ENCODE measurements around the gene CAMSAP1.

CAMSAP1 gene

GRCh38 chr9:135798263-135798585 lies 109.1 kb downstream of the CAMSAP1 start:
- DNase-seq (ENCODE audit: low spot score), result no peak
- POLR2A ChIA-PET (ENCODE audit: low non-redundant PET), result no interaction called here
- no peak overlapping the region for H3K27ac ChIP-seq
- CTCF ChIA-PET, result interaction anchor here (0.6 to 1.6 kb wide), 9 partner anchors 10 to 346 kb away, joined by 3 to 9 read pairs (median 3); no protein-coding TSS in a partner anchor
- TF ChIP-seq, protein P1, sequence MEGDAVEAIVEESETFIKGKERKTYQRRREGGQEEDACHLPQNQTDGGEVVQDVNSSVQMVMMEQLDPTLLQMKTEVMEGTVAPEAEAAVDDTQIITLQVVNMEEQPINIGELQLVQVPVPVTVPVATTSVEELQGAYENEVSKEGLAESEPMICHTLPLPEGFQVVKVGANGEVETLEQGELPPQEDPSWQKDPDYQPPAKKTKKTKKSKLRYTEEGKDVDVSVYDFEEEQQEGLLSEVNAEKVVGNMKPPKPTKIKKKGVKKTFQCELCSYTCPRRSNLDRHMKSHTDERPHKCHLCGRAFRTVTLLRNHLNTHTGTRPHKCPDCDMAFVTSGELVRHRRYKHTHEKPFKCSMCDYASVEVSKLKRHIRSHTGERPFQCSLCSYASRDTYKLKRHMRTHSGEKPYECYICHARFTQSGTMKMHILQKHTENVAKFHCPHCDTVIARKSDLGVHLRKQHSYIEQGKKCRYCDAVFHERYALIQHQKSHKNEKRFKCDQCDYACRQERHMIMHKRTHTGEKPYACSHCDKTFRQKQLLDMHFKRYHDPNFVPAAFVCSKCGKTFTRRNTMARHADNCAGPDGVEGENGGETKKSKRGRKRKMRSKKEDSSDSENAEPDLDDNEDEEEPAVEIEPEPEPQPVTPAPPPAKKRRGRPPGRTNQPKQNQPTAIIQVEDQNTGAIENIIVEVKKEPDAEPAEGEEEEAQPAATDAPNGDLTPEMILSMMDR (conservative IDR thresholded peaks at IDR 0.05; ENCODE audit: low read depth), result no peak

DNA sequence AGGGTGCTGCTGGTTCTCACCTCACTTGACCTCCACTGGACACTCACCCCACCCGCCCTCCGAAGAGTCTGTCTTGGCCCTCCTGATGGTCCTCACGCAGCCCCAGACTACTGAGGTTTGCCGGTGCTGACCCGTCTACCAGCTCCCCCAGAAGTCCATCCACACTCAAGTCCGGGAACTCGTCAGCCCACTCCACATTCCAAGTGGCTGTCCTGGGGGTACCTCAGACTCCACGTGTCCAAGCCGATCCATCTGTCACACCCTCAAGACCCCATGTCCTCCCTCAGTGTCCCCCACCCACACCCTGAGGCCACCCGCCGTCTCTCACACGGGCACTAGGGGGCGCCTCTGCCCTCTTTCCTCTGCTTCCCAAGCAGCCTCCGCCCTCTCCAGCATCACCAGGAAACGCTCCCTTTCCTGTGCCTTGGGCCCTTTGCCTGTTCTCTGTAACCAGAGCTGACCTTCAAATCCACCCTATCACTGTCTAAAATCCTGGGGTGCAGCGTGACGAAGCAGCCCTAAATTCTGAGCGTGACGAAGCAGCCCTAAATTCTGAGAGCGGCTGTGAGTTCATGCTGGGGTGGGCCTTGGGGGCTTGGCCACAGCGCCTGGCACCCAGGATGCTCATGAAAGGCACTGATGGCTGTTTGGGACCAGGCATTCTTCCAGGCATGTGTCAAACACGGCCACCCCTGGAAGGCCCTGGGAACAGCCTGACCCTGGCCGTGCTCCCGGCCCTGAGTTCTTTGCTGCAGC lies 109.7 kb downstream of the CAMSAP1 start:
- H3K27ac ChIP-seq, result no peak overlapping the region
- TF ChIP-seq, protein P1 (conservative IDR thresholded peaks at IDR 0.05; ENCODE audit: low read depth), result peak; percentile 80
- peak; percentile 71 for DNase-seq (ENCODE audit: low spot score)
- ChIA-PET CTCF (interaction anchor here (0.6 to 1.6 kb wide), 17 partner anchors 10 to 346 kb away, joined by 3 to 9 read pairs (median 3); no protein-coding TSS in a partner anchor), POLR2A (ENCODE audit: low non-redundant PET) (no interaction called here)

GRCh38 chr9:135796784-135797485 lies 110.4 kb downstream of the CAMSAP1 start:
- ChIA-PET POLR2A (ENCODE audit: low non-redundant PET) (no interaction called here), CTCF (interaction anchor here (0.6 to 1.6 kb wide), 16 partner anchors 9 to 1017 kb away, joined by 3 to 9 read pairs (median 4); no protein-coding TSS in a partner anchor)
- H3K27ac ChIP-seq, result no peak overlapping the region
- TF ChIP-seq, protein P1 (conservative IDR thresholded peaks at IDR 0.05; ENCODE audit: low read depth), result no peak
- DNase-seq (ENCODE audit: low spot score), result no peak

DNA sequence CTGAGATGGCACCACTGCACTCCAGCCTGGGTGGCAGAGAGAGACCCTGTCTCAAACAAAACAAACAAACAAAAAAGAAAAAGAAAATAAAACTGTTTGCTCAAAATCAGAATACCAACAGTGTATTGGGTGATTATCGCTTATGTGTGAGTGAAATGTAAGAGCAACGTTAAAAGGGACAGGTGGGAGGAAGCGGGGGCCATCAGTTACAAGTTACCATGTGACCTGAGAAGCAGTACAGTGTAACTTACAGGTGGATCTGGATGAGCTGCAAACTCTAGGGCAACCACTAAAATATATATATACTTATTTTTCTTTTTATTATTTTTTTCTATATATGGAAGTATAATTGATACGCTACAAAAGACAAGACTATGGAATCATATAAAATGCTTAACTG lies 112.0 kb downstream of the CAMSAP1 start:
- TF ChIP-seq, protein P1 (conservative IDR thresholded peaks at IDR 0.05; ENCODE audit: low read depth), result no peak
- DNase-seq (ENCODE audit: low spot score), result no peak
- POLR2A ChIA-PET (ENCODE audit: low non-redundant PET), result interaction anchor here (0.6 kb wide), 1 partner anchor 195 kb away, joined by 3 read pairs; no protein-coding TSS in a partner anchor

GRCh38 chr9:135794361-135794885 lies 112.9 kb downstream of the CAMSAP1 start:
- no peak for DNase-seq (ENCODE audit: low spot score)

More for the DNA sequence above, 112.0 kb downstream of the CAMSAP1 start:
- no peak overlapping the region for H3K27ac ChIP-seq
- CTCF ChIA-PET, result interaction anchor here (0.6 kb wide), 1 partner anchor 35 kb away, joined by 3 read pairs; no protein-coding TSS in a partner anchor

DNA sequence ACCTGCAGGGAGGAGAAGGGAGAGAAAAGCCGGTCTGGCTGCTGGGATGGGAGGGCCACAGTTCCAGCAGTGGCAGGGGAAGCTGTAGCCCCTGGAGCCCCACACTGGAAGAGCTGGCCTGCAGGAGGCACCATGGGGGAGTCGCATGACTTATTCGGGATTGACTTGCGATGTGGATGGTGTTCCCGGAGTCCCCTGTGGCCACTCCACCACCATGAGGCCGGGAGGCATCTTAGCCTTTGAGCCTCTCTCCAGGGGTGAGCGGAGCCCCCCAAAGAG lies 113.3 kb downstream of the CAMSAP1 start:
- ChIA-PET CTCF (interaction anchor here (0.6 kb wide), 3 partner anchors 16 to 346 kb away, joined by 3 to 4 read pairs (median 4); no protein-coding TSS in a partner anchor), POLR2A (ENCODE audit: low non-redundant PET) (no interaction called here)
- no peak overlapping the region for H3K27ac ChIP-seq
- DNase-seq (ENCODE audit: low spot score), result no peak
- TF ChIP-seq, protein P1 (conservative IDR thresholded peaks at IDR 0.05; ENCODE audit: low read depth), result no peak

More at GRCh38 chr9:135794361-135794885, 112.9 kb downstream of the CAMSAP1 start:
- TF ChIP-seq, protein P1 (conservative IDR thresholded peaks at IDR 0.05; ENCODE audit: low read depth), result no peak
- CTCF ChIA-PET, result interaction anchor here (0.6 kb wide), 2 partner anchors 16 to 48 kb away, joined by 4 read pairs; no protein-coding TSS in a partner anchor
- POLR2A ChIA-PET (ENCODE audit: low non-redundant PET), result no interaction called here
- H3K27ac ChIP-seq, result no peak overlapping the region
